HTR-8/SVneo (cell line): Measurements from ENCODE around the gene M6PR.
A peak's percentile ranks its signal among the peaks of the same experiment; 100 is the strongest.
"Not testable (repeated sequence)": the region's sequence is repeated elsewhere in the genome, so short reads cannot be mapped to it uniquely, and the experiment has no call there.

ENCODE experiments used
- DNase-seq: peaks from one replicate; pipeline ENCODE4 v3.0.0; 2011; ENCODE audit warnings: low spot score, mixed read lengths; ENCODE audit not compliant: insufficient read length
- FAIRE-seq: peaks from 2 replicates; lab custom pipeline; 2011; peaks lifted over from hg19 to GRCh38; lab: Jason Lieb, UNC

Gene M6PR

DNA sequence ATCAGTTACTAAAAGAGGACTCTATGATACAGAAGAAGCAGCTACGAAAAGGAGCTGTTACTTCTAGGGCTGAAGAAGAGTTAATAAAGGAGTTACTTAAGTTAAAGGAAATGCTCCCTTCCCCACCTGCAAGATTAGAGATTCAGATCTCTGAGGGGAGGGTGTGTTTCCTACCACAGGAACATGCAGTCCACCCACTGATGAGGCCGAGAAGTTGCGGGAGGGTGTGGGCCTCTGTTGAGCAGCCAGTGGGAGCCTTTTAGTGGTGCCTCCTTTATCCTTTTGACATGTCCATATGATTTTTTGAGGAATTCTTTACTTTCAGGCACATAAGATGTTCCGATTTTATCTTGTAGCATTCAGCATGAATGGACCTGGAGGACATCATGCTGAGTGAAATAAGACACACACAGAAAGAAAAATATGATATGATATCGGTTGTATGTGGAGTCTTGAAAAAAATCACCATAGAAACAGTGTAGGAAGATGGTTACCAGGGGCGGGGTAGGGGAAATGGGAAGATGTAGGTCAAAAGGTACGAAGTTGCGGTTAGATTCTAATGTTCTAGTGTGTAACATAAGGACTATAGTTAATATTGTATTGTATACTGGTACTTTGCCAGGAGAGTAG is 4.4 kb upstream of the M6PR start:
- DNase-seq (no peak), FAIRE-seq (no peak)

DNA sequence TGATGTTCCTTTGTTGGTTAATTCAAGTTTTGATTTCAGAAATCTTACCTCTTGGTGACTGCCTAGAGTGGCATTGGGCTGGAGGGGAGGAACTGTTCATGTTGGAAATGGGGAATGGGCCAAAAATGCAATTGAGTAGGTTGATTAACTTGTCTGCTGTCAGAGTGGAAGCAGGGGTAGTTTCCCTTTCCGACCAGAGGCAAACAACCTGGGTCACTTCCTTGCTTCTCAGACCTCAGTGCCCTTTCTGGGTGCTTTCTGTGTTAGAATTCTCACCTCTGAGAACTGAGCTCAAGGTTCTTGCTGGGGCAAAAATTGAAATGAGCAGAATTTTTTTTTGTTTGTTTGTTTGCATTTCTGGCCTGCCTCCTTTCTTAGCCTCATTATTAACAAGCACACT is 2.3 kb upstream of the M6PR start:
- DNase-seq (no peak), FAIRE-seq (no peak)

DNA sequence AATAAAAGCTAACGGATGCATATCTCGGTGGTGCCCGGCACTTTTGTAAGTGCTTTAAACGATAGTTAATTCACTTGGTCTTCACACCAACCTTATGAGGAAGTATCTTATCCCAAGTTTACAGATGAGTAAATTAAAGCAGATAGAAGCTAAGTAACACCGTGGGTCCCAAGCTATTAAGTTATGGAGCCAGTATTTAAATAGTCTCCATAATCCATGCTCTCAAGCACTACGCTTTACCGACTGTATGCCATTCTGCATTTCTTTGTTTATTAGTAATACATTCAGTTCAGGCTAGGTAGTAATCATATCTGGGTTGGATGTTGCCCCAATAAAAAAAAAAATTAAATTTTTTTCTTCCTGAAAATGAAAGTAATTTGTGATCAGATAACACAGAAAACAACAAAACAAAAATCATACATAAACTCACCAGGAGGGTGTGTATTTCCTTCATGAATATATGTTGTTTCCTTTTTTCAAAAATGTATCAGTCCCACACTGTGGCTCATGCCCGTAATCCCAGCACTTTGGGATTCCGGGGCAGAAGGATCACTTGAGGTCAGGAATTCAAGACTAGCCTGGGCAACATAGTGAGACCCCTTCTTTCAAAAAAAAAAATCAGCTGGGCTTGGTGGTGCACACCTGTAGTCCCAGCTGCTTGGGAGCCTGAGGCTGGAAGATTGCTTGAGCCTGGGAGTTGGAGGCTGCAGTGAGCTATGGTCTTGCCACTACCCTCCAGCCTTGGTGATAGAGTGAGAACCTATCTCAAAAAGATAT is 1.4 kb upstream of the M6PR start:
- FAIRE-seq (no peak), DNase-seq (no peak)

DNA sequence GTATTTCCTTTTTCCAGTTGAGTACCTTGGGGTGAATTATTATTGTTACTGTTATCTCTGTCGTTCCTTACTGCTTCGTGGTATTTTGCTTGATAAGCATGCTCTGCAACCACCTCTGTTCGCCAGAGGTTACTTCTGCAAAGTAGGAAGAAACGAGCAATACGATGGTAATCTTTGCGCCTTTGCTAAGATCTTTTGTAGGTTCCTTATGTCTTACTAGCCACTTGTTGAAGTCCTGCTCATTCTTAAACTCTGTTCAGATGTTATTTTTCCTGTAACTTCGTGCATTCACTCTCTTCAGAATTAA is 729 bp upstream of the M6PR start:
- DNase-seq (no peak), FAIRE-seq (no peak)

DNA sequence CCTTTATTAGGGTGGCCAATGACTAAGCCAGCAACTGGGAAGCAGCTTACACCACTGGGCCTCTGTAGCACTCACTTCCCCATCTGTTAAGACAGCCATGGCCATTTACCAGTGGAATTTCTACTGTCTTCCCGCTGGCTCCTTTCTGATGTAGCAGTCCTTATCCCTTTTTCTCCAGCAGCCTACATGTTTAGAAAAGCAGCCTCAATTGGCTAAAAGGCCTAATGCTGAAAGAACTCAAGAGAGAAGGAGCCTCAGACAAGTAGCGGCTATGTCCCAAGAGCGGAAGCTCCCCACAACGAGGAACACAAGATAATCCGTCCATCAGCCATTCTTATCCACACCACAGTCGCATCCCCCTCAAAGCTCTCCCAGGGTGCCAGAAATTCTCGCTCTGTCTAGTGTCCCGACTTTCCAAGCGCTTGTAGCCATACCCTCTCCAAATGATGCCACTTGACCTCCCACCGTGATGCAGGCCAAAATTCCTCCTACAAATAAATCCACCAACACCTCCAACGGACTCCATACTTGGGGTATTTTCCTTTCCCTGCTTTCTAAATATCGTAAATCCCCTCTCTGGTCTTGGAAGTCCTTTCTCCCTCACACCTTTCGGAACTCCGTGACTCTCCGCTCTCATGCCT is 624 bp downstream of the M6PR start:
- DNase-seq (no peak), FAIRE-seq (no peak)

DNA sequence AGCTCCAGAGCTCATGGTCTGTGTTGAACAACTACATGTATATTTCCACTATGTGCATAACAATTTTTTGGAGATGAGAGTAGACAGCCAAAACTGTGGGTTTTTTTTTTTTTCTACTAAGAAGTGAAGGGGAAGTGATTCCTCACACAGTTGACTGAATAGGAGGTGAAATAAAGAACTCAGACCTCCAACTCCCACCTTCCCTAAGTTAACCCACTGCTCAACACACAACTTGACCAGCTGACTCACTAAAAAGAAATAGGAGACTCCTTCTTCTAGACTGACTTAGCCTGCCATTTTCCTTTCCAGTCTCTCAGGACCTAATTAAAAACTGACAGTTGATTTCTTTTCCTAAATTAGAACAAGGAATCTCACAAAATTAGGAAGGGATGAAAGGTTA is 1.7 kb downstream of the M6PR start:
- FAIRE-seq (no peak), DNase-seq (no peak)

- FAIRE-seq (no peak), DNase-seq (no peak)
Observed at GRCh38 chr12:8946733-8947132, 2.7 kb downstream of the M6PR start.

GRCh38 chr12:8943565-8944186 is 5.8 kb downstream of the M6PR start:
- no peak for FAIRE-seq
- DNase-seq = no peak

DNA sequence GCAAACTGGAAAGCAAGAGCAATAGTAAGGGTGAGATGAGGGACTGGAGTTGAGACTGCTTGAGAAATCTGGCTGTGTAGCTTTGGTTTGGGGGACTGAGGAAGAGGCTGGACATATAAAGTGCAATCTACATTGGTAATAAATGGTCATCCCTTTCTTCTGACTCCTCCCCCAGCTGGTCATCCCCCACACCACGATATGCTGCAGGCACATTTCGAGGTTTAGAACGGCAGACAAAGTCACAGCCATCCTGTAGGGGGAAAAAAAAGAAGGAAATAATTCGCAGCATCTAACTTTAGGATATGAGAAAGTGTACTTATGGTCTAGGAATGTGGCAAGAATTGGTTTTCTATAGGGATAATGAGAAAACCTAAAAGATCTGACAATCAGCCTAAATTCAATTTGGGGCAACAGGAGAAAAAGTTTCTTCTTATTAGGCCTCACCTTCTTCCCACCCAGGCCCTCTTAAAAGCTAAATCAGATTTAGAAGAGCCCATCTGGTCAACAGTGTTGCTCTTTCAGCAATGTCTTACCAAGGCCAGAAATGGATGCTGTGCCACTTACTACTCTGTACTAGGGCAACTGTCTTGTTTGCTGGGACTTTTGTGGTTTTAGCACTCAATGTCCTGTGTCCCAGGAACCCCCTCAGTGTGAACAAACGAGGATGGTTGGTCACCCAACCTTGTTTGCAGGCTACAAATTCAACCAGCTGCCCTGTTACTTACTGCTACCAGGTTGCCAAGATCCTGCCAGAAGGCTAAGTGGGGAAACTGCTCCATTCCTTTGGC is 7.6 kb downstream of the M6PR start:
- no peak for FAIRE-seq
- no peak for DNase-seq

DNA sequence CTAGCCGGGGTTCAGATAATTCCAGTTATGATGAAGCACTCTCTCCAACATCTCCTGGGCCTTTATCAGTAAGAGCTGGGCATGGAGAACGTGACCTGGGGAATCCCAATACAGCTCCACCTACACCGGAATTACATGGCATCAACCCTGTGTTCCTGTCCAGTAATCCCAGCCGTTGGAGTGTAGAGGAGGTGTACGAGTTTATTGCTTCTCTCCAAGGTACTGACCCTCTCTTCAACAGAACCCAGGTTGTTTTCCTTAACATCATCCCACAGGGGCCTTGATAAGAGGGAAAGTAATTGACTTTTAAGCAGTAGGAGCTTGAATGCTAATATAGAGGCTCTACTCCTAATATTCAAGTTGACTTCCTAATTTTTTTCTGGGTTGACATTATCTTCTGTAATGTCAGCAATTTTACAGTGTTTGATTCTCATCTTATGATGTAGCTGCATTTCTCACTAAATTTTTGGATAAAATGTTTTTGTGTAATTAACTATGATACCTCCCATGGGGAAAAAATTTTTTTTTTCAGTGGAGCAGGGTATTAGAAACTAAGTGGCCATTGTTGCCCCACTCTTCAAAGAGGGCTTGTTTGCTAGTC is 11.5 kb downstream of the M6PR start:
- not testable (repeated sequence) for DNase-seq, FAIRE-seq

GRCh38 chr12:8936735-8937134 is 12.7 kb downstream of the M6PR start:
- FAIRE-seq (no peak), DNase-seq (no peak)

GRCh38 chr12:8934080-8934479 is 15.4 kb downstream of the M6PR start:
- DNase-seq = not testable (repeated sequence)
- peak; percentile 26 for FAIRE-seq

DNA sequence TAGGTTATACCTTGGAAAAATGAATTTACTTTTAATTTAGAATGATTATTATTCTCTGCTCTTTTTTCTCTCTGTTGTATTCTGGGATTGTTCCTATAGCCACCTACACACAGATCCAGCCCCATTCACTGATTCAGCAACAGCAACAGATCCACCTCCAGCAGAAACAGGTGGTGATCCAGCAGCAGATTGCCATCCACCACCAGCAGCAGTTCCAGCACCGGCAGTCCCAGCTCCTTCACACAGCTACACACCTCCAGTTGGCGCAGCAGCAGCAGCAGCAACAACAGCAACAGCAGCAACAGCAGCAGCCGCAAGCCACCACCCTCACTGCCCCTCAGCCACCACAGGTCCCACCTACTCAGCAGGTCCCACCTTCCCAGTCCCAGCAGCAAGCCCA is 17.0 kb downstream of the M6PR start:
- not testable (repeated sequence) for DNase-seq, FAIRE-seq

- FAIRE-seq, DNase-seq: not testable (repeated sequence)
Observed at GRCh38 chr12:8930655-8931323, 18.7 kb downstream of the M6PR start.

DNA sequence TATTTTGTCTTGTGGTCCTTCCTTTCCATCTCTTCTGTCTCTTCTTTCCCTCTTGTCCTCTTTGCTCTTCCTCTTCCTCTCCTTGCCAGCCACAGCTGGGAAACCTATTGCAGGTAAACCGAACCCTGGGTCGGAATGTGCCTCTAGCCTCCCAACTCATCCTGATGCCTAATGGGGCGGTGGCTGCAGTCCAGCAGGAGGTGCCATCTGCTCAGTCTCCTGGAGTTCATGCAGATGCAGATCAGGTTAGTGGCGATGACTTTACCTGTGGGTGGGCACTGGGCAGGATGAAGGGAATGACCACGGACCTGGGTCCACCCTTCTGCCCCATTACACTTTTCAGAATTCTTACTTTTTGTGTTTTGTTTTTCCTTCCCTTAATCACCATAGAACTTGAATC is 26.9 kb downstream of the M6PR start:
- DNase-seq = no peak
- FAIRE-seq = no peak

- not testable (repeated sequence) for FAIRE-seq, DNase-seq
Observed at GRCh38 chr12:8919643-8920042, 29.8 kb downstream of the M6PR start.

GRCh38 chr12:8917751-8918150 is 31.7 kb downstream of the M6PR start:
- DNase-seq = no peak
- no peak for FAIRE-seq

DNA sequence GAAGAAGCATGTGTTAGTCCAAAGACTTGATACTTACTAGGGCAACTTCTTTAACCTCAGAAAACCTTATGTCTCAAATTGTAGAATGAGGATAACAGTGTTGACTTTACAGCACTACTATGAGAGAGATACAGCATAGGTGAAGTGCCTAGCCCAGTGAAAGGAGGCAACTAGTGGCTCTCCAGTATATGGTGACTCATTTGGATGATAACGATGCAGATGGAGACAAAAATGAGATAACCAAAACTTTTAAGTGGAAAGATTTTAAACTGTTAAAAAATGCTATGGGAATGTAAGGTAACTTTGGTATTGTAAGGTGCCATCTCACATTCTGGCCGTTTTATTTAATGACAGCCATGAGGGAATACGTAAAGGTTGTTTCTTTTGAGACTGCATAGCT is 32.4 kb downstream of the M6PR start:
- FAIRE-seq = no peak

DNA sequence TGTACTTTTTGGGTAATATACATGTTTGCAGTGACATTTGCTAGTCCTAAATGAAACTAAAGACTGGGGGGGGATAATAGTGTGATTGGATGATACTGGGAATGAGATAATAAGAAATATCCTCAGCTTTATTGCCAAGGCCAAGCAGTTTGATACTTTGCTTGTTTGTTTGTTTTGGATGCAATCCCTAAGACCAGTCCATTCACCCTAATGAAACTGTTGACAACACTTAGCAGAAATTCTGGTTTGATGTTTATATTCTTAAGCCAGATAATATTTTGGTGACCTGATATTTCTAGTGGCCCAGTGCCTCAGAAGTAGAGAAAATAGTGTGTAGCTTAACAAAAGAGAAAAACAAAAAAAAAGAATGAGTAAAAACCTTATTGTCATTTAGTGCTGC is 33.3 kb downstream of the M6PR start:
- no peak for DNase-seq
- FAIRE-seq = no peak

More for the DNA sequence above, 32.4 kb downstream of the M6PR start:
- no peak for DNase-seq
